Measurements from ENCODE around the gene C1GALT1. TPM values are rescaled to one million over a fixed set of nuclear protein-coding genes. Genes with fewer than 3 reads are reported as not detected.
"Not testable (repeated sequence)": the region's sequence is repeated elsewhere in the genome, so short reads cannot be mapped to it uniquely, and the experiment has no call there.

The C1GALT1 gene
- total RNA-seq, 1 experiment from 2014 or later: 54.2 TPM

DNA sequence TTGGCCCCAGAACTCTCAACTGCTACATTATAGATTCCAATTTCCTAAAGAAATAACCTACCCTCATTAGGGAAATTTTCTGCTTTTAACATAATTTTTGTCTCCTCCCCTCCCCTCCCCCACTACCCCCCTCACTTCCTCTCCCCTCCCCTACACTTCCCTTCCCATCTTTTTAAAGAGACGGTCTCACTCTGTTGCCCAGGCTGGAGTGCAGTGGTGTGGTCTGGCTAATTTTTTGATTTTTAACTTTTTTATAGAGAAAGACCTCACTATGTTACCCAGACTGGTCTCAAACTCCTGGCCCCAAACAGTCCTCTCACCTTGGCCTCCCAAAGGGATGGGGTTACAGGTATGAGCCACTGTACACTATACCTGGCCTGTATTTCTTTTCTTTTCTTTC, 30.5 kb upstream of the C1GALT1 start:
- POLR2A ChIA-PET (ENCODE audit: unreplicated experiment): no interaction called here
- no peak for DNase-seq
- CTCF ChIA-PET: no interaction called here
- Histone ChIP-seq H4K20me1 (ENCODE audit: insufficient read depth) (no peaks in the 10 kb centered on the region), H3K36me3 (ENCODE audit: low read depth) (no peaks in the 10 kb centered on the region), H3K27me3 (ENCODE audit: insufficient read depth, low read depth) (no peaks in the 10 kb centered on the region), H3K4me1 (replicated peaks; ENCODE audit: insufficient read depth) (no peaks in the 10 kb centered on the region), H3F3A (ENCODE audit: insufficient read depth, low read depth) (no peaks in the 10 kb centered on the region), H3K4me3 (no peak overlapping the region), H2AFZ (no peak overlapping the region), H3K9me2 (ENCODE audit: insufficient read depth) (no peaks in the 10 kb centered on the region), H3K79me2 (ENCODE audit: low read depth) (no peaks in the 10 kb centered on the region), H3K9me3 (ENCODE audit: insufficient read depth, low read depth) (no peaks in the 10 kb centered on the region), H3K27ac (no peak overlapping the region), H3K4me2 (no peak overlapping the region)
- BruUV-seq (replicated peaks): no TSS peak
- no peak for TF ChIP-seq EZH2 (IDR thresholded peaks at IDR 0.05; ENCODE audit: low read depth)
- TF ChIP-seq, protein P1, sequence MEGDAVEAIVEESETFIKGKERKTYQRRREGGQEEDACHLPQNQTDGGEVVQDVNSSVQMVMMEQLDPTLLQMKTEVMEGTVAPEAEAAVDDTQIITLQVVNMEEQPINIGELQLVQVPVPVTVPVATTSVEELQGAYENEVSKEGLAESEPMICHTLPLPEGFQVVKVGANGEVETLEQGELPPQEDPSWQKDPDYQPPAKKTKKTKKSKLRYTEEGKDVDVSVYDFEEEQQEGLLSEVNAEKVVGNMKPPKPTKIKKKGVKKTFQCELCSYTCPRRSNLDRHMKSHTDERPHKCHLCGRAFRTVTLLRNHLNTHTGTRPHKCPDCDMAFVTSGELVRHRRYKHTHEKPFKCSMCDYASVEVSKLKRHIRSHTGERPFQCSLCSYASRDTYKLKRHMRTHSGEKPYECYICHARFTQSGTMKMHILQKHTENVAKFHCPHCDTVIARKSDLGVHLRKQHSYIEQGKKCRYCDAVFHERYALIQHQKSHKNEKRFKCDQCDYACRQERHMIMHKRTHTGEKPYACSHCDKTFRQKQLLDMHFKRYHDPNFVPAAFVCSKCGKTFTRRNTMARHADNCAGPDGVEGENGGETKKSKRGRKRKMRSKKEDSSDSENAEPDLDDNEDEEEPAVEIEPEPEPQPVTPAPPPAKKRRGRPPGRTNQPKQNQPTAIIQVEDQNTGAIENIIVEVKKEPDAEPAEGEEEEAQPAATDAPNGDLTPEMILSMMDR (conservative IDR thresholded peaks at IDR 0.05): no peak
- intact Hi-C loops (cut with micrococcal nuclease; ENCODE audit: unreplicated experiment): no loop called here

DNA sequence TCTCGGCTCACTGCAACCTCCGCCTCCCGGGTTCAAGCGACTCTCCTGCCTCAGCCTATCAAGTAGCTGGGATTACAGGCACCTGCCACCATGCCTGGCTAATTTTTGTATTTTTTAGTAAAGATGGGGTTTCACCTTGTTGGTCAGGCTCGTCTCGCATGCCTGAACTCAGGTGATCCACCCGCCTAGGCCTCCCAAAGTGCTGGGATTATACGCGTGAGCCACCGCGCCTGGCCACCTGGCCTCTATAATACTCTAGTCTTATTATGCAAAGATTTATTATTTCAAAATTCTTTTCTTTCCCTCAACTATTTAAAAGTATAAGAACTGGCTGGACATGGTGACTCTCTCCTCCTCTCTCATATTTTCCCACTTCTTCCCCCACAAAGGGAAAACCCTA, 30.0 kb upstream of the C1GALT1 start:
- intact Hi-C loops (cut with micrococcal nuclease; ENCODE audit: unreplicated experiment): no loop called here
- TF ChIP-seq, protein P1 (conservative IDR thresholded peaks at IDR 0.05): no peak
- no peak for TF ChIP-seq EZH2 (IDR thresholded peaks at IDR 0.05; ENCODE audit: low read depth)
- no peaks in the 10 kb centered on the region for H3K27me3 ChIP-seq (ENCODE audit: insufficient read depth, low read depth)
- BruUV-seq (replicated peaks): no TSS peak
- POLR2A ChIA-PET (ENCODE audit: unreplicated experiment): no interaction called here
- H4K20me1 ChIP-seq (ENCODE audit: insufficient read depth): no peaks in the 10 kb centered on the region
- no peak for DNase-seq
- no peak overlapping the region for H3K27ac ChIP-seq
- H3K9me3 ChIP-seq (ENCODE audit: insufficient read depth, low read depth): no peaks in the 10 kb centered on the region
- no peaks in the 10 kb centered on the region for H3K9me2 ChIP-seq (ENCODE audit: insufficient read depth)
- no peak overlapping the region for H3K4me3 ChIP-seq
- H3F3A ChIP-seq (ENCODE audit: insufficient read depth, low read depth): no peaks in the 10 kb centered on the region
- no peaks in the 10 kb centered on the region for H3K4me1 ChIP-seq (replicated peaks; ENCODE audit: insufficient read depth)
- no peaks in the 10 kb centered on the region for H3K79me2 ChIP-seq (ENCODE audit: low read depth)
- H3K36me3 ChIP-seq (ENCODE audit: low read depth): no peaks in the 10 kb centered on the region
- no peak overlapping the region for H3K4me2 ChIP-seq
- CTCF ChIA-PET: no interaction called here
- H2AFZ ChIP-seq: no peak overlapping the region

DNA sequence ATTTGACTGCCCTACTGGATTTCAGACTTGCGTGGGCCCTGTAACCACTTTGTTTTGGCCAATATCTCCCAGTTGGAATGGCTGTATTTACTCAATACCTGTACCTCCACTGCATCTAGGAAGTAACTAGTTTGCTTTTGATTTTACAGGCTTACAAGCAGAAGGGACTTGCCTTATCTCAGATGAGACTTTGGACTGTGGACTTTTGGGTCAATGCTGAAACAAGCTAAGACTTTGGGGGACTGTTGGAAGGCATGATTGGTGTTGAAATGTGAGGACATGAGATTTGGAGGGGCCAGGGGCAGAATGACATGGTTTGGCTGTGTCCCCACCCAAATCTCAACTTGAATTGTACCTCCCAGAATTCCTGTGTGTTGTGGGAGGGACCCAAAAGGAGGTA, 28.0 kb upstream of the C1GALT1 start:
- H3K79me2 ChIP-seq (ENCODE audit: low read depth); H3K4me3 ChIP-seq; H3K4me2 ChIP-seq; H3F3A ChIP-seq (ENCODE audit: insufficient read depth, low read depth); intact Hi-C loops (cut with micrococcal nuclease; ENCODE audit: unreplicated experiment); DNase-seq; H3K27me3 ChIP-seq (ENCODE audit: insufficient read depth, low read depth); H3K4me1 ChIP-seq (replicated peaks; ENCODE audit: insufficient read depth); H3K9me2 ChIP-seq (ENCODE audit: insufficient read depth); POLR2A ChIA-PET (ENCODE audit: unreplicated experiment); H4K20me1 ChIP-seq (ENCODE audit: insufficient read depth); H2AFZ ChIP-seq; H3K27ac ChIP-seq; H3K9me3 ChIP-seq (ENCODE audit: insufficient read depth, low read depth); H3K36me3 ChIP-seq (ENCODE audit: low read depth); BruUV-seq (replicated peaks); CTCF ChIA-PET: not testable (repeated sequence)

DNA sequence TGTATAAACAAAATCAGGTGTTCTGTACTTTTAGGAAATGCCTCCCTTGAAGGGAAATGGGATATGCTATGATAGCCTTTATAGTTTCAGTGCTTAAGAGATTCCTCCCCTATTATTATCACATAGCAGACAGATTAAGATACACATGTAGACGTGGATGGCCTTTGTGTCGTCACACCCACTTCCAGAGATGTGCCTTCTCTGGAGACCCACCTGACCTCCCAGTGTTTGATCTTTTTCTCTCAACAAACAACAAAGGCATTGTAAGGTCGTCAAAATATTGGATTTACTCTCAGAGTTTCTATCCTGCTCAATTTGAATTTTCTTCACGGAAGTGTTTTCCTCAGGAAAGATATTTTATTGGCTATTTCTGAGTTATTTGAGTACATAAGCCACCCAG, 25.7 kb upstream of the C1GALT1 start:
- no peaks in the 10 kb centered on the region for H4K20me1 ChIP-seq (ENCODE audit: insufficient read depth)
- H3K9me2 ChIP-seq (ENCODE audit: insufficient read depth): no peaks in the 10 kb centered on the region
- no peaks in the 10 kb centered on the region for H3K36me3 ChIP-seq (ENCODE audit: low read depth)
- H3K79me2 ChIP-seq (ENCODE audit: low read depth): no peaks in the 10 kb centered on the region
- no peak overlapping the region for H2AFZ ChIP-seq
- H3K9me3 ChIP-seq (ENCODE audit: insufficient read depth, low read depth): no peaks in the 10 kb centered on the region
- POLR2A ChIA-PET (ENCODE audit: unreplicated experiment): no interaction called here
- TF ChIP-seq, protein P1 (conservative IDR thresholded peaks at IDR 0.05): no peak
- no peak for TF ChIP-seq EZH2 (IDR thresholded peaks at IDR 0.05; ENCODE audit: low read depth)
- DNase-seq: no peak
- CTCF ChIA-PET: no interaction called here
- no peak overlapping the region for H3K4me2 ChIP-seq
- BruUV-seq (replicated peaks): no TSS peak
- no peaks in the 10 kb centered on the region for H3F3A ChIP-seq (ENCODE audit: insufficient read depth, low read depth)
- H3K4me1 ChIP-seq (replicated peaks; ENCODE audit: insufficient read depth): no peaks in the 10 kb centered on the region
- intact Hi-C loops (cut with micrococcal nuclease; ENCODE audit: unreplicated experiment): loop anchor here (5.0 kb wide), 1 partner anchor 49 kb away; no protein-coding TSS in a partner anchor
- H3K4me3 ChIP-seq: no peak overlapping the region
- no peak overlapping the region for H3K27ac ChIP-seq
- no peaks in the 10 kb centered on the region for H3K27me3 ChIP-seq (ENCODE audit: insufficient read depth, low read depth)
